ENCODE measurements around the gene NR3C1. TPM values are rescaled to one million over a fixed set of nuclear protein-coding genes. Genes with fewer than 3 reads are reported as not detected.

Gene NR3C1
- total RNA-seq, 1 donor = 55.7 TPM

DNA sequence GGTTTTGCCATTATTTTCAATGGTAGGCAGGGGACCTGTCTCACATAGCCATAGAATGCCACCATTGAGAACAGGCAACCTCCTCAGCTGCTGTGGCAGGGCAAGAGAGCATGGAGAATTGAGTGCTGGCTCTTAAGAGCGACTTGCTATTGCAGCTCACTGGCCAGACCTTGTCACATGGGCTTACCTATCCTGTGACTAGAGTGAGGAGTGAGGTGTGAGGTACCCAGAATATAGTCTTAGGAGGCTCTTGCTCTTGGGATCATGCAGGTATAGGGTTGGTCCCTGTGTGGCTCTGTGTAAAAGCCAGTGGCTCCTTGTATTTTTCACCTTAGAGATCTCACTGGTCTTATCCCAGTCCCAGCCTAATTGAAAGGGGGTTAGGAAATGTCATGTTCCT, 39.8 kb upstream of the NR3C1 start:
- TF ChIP-seq CTCF (IDR thresholded peaks at IDR 0.05; ENCODE audit: insufficient read depth, low read depth, low read length) = no peak
- DNase-seq (ENCODE audit: low read depth) = no peak
- no peak overlapping the region for H3K4me3 ChIP-seq (ENCODE audit: low read depth, low read length)

DNA sequence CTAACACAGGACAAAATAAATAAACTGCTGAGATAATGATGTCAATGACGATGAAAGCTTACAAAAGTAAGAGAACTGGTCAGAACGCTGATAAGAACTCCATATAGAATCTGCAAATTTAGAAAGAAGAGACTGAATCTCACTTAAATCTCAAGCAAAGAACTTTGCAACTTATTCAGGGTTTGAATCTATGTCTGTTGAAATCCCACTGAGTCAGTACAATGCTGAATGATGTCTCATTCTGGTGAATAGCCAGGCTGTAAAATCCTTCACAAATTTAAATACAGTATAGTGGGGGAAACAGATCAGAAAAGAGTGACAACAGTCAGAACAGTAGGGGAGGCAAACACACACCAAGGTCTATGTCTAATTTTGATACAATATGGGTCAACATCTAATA, 38.9 kb upstream of the NR3C1 start:
- TF ChIP-seq CTCF (IDR thresholded peaks at IDR 0.05; ENCODE audit: insufficient read depth, low read depth, low read length) = no peak
- no peak overlapping the region for H3K4me3 ChIP-seq (ENCODE audit: low read depth, low read length)
- DNase-seq (ENCODE audit: low read depth) = no peak

DNA sequence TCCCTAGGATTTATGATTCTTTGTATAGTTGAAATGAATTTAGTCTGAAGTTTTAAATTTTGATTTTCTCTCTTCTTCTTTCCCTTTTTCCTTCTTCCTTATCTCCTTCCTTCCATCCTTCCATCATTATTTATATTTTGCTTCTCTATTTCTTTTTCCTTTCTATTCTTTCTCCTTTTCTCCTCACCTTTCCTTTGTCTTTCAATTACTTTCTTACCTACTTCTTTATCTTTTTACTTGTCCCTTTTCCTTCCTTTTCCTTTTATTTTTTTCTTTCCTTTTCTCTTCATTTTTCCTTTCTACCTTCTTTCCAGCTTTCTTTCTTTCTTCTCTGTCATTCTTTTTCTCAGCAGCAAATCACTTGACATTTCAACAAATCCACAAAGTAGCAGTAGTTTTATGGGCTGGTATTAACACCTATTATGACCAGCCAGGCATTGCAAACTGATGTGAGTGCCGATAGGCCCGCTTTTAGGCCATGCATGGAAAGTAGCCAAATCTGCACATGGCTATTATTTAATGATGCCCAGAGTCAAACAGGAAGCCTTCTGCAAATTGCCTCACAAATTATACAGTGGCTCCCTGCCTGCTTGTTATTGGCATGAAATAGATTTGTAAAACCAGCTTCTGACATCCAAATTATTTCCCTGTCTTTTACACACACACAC, 37.1 kb upstream of the NR3C1 start:
- TF ChIP-seq CTCF (IDR thresholded peaks at IDR 0.05; ENCODE audit: insufficient read depth, low read depth, low read length) = no peak
- H3K4me3 ChIP-seq (ENCODE audit: low read depth, low read length) = no peak overlapping the region
- DNase-seq (ENCODE audit: low read depth) = no peak

DNA sequence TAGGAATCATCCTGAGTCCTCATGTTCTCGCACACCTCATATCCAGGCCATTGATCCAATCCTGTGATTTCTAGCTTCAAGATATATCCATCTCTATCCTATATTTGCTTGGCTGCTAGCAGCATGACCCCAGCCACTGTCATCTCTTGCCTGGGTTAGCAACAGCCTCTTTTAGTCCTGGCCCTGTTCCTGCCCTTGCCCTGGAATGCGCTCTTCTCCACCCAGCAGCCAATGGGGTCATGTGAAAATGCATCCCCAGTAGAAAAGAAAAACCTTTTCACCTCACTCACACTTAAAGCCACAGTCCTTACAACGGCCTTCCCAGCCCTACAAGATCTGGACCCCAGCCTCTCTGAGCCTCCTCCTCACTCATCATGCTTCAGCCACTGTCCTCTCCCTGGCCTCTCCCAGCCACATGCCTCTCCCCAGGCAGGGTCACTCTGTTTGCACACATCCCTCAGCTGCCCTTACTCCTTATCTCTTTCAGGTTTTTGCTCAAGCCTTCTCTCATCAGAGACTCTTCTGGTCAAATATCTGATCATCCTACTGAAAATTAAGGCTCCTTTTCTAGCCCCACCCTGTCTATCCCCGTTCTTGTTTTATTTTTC, 34.3 kb upstream of the NR3C1 start:
- H3K4me3 ChIP-seq (ENCODE audit: low read depth, low read length) = no peak overlapping the region
- no peak for DNase-seq (ENCODE audit: low read depth)
- TF ChIP-seq CTCF (IDR thresholded peaks at IDR 0.05; ENCODE audit: insufficient read depth, low read depth, low read length) = no peak

DNA sequence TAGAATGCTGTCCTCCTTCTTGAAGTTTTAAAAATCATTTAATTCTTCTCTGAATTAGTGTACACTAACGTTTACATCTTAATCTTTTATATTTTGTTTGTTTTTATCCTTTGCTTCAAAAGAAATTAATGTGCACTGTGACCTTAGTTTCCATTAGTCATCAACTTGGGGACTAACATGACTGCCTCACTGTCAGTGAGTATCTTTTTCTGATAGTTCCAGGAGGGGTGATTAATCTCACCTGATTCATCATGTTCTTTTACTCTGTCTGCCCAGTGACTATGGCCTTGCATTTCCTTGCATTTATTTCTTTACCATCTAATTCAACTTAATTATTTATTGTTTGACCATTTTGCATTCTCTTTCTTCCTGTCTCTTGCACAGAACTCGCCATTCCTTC, 33.4 kb upstream of the NR3C1 start:
- DNase-seq (ENCODE audit: low read depth) = no peak
- no peak overlapping the region for H3K4me3 ChIP-seq (ENCODE audit: low read depth, low read length)
- no peak for TF ChIP-seq CTCF (IDR thresholded peaks at IDR 0.05; ENCODE audit: insufficient read depth, low read depth, low read length)

- peak; percentile 50 for DNase-seq (ENCODE audit: low read depth)
- no peak for TF ChIP-seq CTCF (IDR thresholded peaks at IDR 0.05; ENCODE audit: insufficient read depth, low read depth, low read length)
- H3K4me3 ChIP-seq (ENCODE audit: low read depth, low read length) = peak overlapping the region; percentile 17
Measured at GRCh38 chr5:143435210-143435657, 31.7 kb upstream of the NR3C1 start.
